Lower lobe of right lung (tissue), 1 donor: Measurements from ENCODE around the gene FMO4. TPM values are rescaled to one million over a fixed set of nuclear protein-coding genes. Genes with fewer than 3 reads are reported as not detected.

Experiments used
- total RNA-seq: library from RNA; stranded (reverse); fragmentation: NEBNext Ultra II Directional; extraction: Animal tissue kit (Norgen Biotek cat#: 25700); gene quantifications from one replicate; pipeline ENCODE4 v1.2.1, GENCODE V29; 2021
- donor health status: DM: no; HTN: yes; CAD: no; lungs with severe emphysema.

FMO4 gene
- total RNA-seq, 1 donor from 2014 or later: 5.9 TPM

Other genes with a start within 250 kb of the FMO4 start
- 13.4 TPM for gene FMO3, start 223.3 kb upstream of the FMO4 start, total RNA-seq
- 288 TPM for gene FMO2, start 128.9 kb upstream of the FMO4 start, total RNA-seq
- gene FMO1, start 65.7 kb upstream of the FMO4 start, total RNA-seq: 2.4 TPM
- 150 TPM for gene PRRC2C, start 171.3 kb downstream of the FMO4 start, total RNA-seq